ENCODE measurements around the gene TMEFF2. TPM values are rescaled to one million over a fixed set of nuclear protein-coding genes. Genes with fewer than 3 reads are reported as not detected.
"Not testable (repeated sequence)": the region's sequence is repeated elsewhere in the genome, so short reads cannot be mapped to it uniquely, and the experiment has no call there.

The TMEFF2 gene
- total RNA-seq, 1 donor from 2014 or later = not detected

DNA sequence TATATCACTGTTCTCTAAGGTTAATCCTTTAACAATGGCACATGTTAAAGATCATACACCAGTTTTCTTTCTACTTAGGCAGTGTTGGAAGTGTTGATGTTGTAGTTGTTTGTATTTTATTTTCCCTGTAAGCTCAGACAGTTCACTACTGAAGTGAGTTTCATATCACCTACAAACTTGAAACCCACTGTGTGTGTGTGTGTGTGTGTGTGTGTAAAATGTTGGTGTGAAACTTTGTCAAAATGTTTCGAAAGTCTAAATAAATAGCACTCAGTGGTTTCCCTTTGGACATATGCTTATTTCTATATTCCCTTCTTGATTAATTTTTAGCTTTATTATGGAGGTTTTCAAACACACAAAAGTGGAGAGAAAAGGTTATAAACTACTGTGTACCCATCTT lies 268.1 kb downstream of the TMEFF2 start:
- no peaks in the 10 kb centered on the region for H3K36me3 ChIP-seq
- TF ChIP-seq, protein P1, sequence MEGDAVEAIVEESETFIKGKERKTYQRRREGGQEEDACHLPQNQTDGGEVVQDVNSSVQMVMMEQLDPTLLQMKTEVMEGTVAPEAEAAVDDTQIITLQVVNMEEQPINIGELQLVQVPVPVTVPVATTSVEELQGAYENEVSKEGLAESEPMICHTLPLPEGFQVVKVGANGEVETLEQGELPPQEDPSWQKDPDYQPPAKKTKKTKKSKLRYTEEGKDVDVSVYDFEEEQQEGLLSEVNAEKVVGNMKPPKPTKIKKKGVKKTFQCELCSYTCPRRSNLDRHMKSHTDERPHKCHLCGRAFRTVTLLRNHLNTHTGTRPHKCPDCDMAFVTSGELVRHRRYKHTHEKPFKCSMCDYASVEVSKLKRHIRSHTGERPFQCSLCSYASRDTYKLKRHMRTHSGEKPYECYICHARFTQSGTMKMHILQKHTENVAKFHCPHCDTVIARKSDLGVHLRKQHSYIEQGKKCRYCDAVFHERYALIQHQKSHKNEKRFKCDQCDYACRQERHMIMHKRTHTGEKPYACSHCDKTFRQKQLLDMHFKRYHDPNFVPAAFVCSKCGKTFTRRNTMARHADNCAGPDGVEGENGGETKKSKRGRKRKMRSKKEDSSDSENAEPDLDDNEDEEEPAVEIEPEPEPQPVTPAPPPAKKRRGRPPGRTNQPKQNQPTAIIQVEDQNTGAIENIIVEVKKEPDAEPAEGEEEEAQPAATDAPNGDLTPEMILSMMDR (IDR thresholded peaks at IDR 0.05) = no peak
- no peak overlapping the region for H3K4me3 ChIP-seq
- H3K27ac ChIP-seq = no peak overlapping the region
- no peaks in the 10 kb centered on the region for H3K27me3 ChIP-seq
- ATAC-seq (no peak), DNase-seq (no peak)
- H3K4me1 ChIP-seq = peaks cover 23% of the 10 kb centered on the region
- intact Hi-C loops (cut with DNase I) = no loop called here
- H3K9me3 ChIP-seq = no peaks in the 10 kb centered on the region

DNA sequence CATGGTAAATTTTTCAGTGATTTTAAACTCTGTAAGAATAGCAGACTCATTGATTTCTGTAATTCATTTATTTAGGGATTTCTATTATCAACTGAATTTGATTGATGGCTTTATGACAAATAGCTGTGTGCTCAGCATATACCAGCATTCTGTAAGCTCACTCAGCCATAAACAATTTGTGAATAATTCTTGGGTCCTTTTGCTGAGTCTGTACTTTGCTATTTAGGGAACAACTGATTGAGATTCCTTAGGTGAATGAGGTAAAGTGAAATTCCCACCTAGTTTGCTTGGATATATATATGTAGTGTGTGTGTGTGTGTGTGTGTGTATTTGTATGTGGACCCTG lies 271.1 kb downstream of the TMEFF2 start:
- no peak for DNase-seq
- Histone ChIP-seq H3K4me1 (peaks cover 11% of the 10 kb centered on the region), H3K36me3 (no peaks in the 10 kb centered on the region), H3K27ac (no peak overlapping the region), H3K27me3 (no peaks in the 10 kb centered on the region), H3K4me3 (no peak overlapping the region), H3K9me3 (no peaks in the 10 kb centered on the region)
- intact Hi-C loops (cut with DNase I) = no loop called here
- TF ChIP-seq, protein P1 (IDR thresholded peaks at IDR 0.05) = no peak
- no peak for ATAC-seq

DNA sequence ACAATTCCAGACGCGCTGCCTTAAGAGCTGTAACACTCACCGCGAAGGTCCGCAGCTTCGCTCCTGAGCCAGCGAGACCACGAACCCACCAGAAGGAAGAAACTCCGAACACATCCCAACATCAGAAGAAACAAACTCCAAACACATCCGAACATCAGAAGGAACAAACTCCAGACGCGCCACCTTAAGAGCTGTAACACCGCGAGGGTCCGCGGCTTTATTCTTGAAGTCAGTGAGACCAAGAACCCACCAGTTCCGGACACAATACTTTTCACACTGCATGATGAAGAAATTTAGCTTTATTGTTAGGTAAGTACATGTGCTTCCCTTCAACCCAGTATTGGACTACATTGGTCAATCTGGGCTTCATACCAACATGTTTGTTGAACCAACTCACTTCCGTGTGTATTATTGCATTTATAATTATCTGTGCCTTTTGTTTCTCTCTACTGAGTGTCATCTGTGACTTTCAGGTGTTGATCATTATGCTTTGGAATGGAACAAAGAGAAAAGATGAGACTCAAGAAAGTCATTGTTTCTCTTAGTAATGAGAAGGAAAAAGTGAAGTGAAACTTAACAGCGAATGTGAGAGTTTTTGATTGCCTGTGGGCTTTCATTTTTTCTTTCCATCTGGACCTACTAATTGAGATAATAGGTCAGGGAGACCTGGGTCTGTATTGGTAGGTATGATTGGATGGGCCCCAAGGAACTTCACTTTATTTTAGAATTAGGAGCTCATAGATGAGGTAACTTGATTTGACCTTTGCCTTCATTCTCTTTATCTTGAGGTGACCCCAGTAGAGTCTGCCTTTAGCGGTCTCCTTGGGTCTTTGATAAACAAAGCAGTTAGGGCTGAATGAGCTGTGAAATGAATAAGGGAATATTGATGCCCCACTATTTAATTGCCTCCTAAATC lies 271.7 kb downstream of the TMEFF2 start:
- TF ChIP-seq, protein P1 (IDR thresholded peaks at IDR 0.05) = no peak
- intact Hi-C loops (cut with DNase I) = no loop called here
- Histone ChIP-seq H3K27me3 (no peaks in the 10 kb centered on the region), H3K9me3 (no peaks in the 10 kb centered on the region), H3K36me3 (no peaks in the 10 kb centered on the region), H3K4me3 (no peak overlapping the region), H3K27ac (no peak overlapping the region), H3K4me1 (peaks cover 6% of the 10 kb centered on the region)
- DNase-seq (no peak), ATAC-seq (no peak)

DNA sequence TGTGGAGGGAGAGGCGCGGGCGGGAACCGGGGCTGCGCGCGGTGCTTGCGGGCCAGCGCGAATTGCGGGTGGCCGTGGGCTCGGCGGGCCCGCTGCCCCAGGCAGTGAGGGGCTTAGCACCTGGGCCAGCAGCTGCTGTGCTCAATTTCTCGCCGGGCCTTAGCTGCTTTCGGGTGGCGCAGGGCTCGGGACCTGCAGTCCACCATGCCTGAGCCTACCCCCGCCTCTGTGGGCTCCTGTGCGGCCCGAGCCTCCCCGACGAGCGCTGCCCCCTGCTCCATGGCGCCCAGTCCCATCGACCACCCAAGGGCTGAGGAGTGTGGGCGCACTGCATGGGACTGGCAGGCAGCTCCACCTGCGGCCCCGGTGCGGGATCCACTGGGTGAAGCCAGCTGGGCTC lies 273.1 kb downstream of the TMEFF2 start:
- ATAC-seq; H3K27ac ChIP-seq; H3K9me3 ChIP-seq; DNase-seq; intact Hi-C loops (cut with DNase I); H3K4me1 ChIP-seq; H3K27me3 ChIP-seq; H3K36me3 ChIP-seq; H3K4me3 ChIP-seq: not testable (repeated sequence)

DNA sequence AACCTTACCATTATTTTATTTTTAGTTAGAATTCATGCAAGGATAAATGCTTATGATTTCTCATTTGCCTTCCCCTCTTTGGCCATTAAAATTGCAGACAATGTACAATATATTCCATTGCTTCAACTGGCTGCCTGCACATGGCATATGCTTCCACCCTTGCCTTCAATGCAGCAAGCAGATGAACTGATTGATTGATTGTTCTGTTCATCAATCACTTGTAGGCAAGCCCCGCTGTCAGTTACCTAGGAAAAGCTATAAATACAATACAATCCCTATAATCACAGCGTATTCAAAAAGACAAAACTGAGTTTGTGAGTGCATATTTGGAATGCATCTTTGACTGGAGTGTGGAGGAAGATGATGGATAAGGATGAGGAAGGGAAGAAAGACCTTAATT lies 274.2 kb downstream of the TMEFF2 start:
- H3K36me3 ChIP-seq = no peaks in the 10 kb centered on the region
- TF ChIP-seq, protein P1 (IDR thresholded peaks at IDR 0.05) = no peak
- no peaks in the 10 kb centered on the region for H3K9me3 ChIP-seq
- no peak for DNase-seq
- no peaks in the 10 kb centered on the region for H3K27me3 ChIP-seq
- no peaks in the 10 kb centered on the region for H3K4me1 ChIP-seq
- intact Hi-C loops (cut with DNase I) = no loop called here
- no peak overlapping the region for H3K27ac ChIP-seq
- no peak for ATAC-seq
- H3K4me3 ChIP-seq = no peak overlapping the region

DNA sequence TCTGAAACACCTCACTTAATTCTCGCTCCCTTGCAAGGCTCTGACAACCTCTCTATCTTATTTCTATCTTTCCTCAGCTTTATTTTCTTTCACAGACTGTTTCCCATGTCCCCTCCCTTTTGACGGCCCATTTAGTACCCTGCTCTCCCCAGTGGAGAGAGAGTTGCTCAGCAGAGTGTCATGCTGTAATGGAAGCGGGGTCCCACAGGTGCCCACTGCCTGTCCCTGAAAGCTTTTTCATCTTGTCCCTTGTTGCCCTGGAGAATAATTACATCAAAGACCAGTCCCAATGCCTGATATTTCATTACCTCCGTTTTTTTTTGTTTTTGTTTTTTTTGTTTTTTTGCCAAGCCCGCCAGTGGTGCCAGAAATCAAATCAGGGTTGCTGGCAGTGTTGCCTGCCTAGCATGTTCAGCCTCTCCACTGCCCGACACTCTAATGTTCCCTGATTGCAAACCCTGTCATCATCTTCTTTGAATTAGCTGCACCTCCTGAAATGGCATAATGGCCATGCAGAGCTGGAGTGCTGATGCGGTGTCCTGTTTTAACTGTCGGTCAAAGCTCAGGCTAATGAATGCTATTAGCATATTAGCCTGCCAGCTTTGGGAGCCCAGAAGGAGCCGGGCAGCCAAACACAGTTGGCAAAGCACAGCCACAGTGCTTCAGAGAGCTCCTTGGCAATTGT lies 276.6 kb downstream of the TMEFF2 start:
- intact Hi-C loops (cut with DNase I) = no loop called here
- Histone ChIP-seq H3K4me3 (no peak overlapping the region), H3K36me3 (no peaks in the 10 kb centered on the region), H3K27me3 (no peaks in the 10 kb centered on the region), H3K4me1 (no peaks in the 10 kb centered on the region), H3K27ac (no peak overlapping the region), H3K9me3 (no peaks in the 10 kb centered on the region)
- no peak for DNase-seq
- TF ChIP-seq, protein P1 (IDR thresholded peaks at IDR 0.05) = no peak
- no peak for ATAC-seq
